ENCODE measurements around the gene TNS3. TPM values are rescaled to one million over a fixed set of nuclear protein-coding genes. Genes with fewer than 3 reads are reported as not detected.

Gene TNS3
- total and polyA plus RNA-seq, 2 of the 13 experiments (the other 11 are each of a cell fraction or from before 2014, with no cell fraction given): 52.9 to 55.7 TPM

DNA sequence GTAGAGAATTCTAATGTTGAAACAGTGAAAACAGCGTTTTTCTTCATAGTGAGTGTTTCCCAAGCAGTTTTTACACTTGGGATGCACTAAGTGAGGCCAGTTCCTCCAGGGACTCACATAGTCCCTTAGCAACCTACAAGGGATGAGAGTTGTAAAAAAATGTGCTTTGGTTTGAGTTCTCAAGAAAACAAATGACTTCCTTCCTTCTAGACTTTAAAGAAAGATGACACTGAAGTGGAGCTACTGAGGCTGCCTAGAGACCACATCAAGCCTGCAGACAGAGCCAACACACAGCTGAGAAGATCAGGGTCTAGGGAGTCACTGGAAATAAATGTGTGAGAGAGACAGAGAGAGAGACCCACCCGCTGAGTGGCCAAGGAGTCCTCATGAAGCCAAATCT is 264.4 kb downstream of the TNS3 start:
- no TSS peak for BruUV-seq (replicated peaks)
- FAIRE-seq: no peak
- TF ChIP-seq ZNF780A (CRISPR knock-in tag; IDR thresholded peaks at IDR 0.05): no peak
- TF ChIP-seq ZNF878 (CRISPR knock-in tag; IDR thresholded peaks at IDR 0.05): no peak
- TF ChIP-seq, protein P1, sequence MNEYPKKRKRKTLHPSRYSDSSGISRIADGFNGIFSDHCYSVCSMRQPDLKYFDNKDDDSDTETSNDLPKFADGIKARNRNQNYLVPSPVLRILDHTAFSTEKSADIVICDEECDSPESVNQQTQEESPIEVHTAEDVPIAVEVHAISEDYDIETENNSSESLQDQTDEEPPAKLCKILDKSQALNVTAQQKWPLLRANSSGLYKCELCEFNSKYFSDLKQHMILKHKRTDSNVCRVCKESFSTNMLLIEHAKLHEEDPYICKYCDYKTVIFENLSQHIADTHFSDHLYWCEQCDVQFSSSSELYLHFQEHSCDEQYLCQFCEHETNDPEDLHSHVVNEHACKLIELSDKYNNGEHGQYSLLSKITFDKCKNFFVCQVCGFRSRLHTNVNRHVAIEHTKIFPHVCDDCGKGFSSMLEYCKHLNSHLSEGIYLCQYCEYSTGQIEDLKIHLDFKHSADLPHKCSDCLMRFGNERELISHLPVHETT (CRISPR knock-in tag; conservative IDR thresholded peaks at IDR 0.05): no peak
- TF ChIP-seq, protein P2, sequence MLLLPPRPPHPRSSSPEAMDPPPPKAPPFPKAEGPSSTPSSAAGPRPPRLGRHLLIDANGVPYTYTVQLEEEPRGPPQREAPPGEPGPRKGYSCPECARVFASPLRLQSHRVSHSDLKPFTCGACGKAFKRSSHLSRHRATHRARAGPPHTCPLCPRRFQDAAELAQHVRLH (CRISPR knock-in tag; IDR thresholded peaks at IDR 0.05; ENCODE audit: borderline replicate concordance, low read depth): no peak
- no peak for TF ChIP-seq SP1 (IDR thresholded peaks at IDR 0.05)
- TF ChIP-seq SP1 (CRISPR knock-in tag; IDR thresholded peaks at IDR 0.05): no peak
- TF ChIP-seq XRCC5 (optimal IDR thresholded peaks at IDR 0.05; ENCODE audit: low read length): no peak
- no peak for TF ChIP-seq ZNF362 (CRISPR knock-in tag; IDR thresholded peaks at IDR 0.05; ENCODE audit: borderline replicate concordance)
- no peak for TF ChIP-seq PRDM10 (CRISPR knock-in tag; IDR thresholded peaks at IDR 0.05; ENCODE audit: low read depth)
- TF ChIP-seq ZNF841 (CRISPR knock-in tag; IDR thresholded peaks at IDR 0.05; ENCODE audit: borderline replicate concordance): no peak
- TF ChIP-seq FOXM1 (CRISPR knock-in tag; IDR thresholded peaks at IDR 0.05): no peak
- no peak for TF ChIP-seq FOXC1 (CRISPR knock-in tag; IDR thresholded peaks at IDR 0.05; ENCODE audit: borderline replicate concordance)
- no peak for TF ChIP-seq EHMT2 (IDR thresholded peaks at IDR 0.05; ENCODE audit: borderline replicate concordance, low read depth, low read length)
- TF ChIP-seq KDM2A (CRISPR knock-in tag; IDR thresholded peaks at IDR 0.05; ENCODE audit: borderline replicate concordance, low read depth): no peak
- TF ChIP-seq PITX1 (CRISPR knock-in tag; IDR thresholded peaks at IDR 0.05): no peak
- TF ChIP-seq ZBTB3 (CRISPR knock-in tag; IDR thresholded peaks at IDR 0.05; ENCODE audit: borderline replicate concordance, low read depth): no peak
- no peak for TF ChIP-seq THRA (CRISPR knock-in tag; IDR thresholded peaks at IDR 0.05; ENCODE audit: borderline replicate concordance)
- TF ChIP-seq ZNF317 (CRISPR knock-in tag; IDR thresholded peaks at IDR 0.05): no peak
- TF ChIP-seq ATF1 (CRISPR knock-in tag; IDR thresholded peaks at IDR 0.05): no peak

More for the DNA sequence above, 264.4 kb downstream of the TNS3 start:
- Histone ChIP-seq H3K4me1 (ENCODE audit: insufficient read depth, low read length) (no peaks in the 10 kb centered on the region), H3K9me3 (ENCODE audit: low read length) (no peaks in the 10 kb centered on the region), H4K20me1 (ENCODE audit: insufficient read depth, low read length) (peaks cover 6% of the 10 kb centered on the region; the same call in 1 of the 2 replicates), H3K4me2 (ENCODE audit: low read depth, low read length) (no peak overlapping the region), H3K79me2 (ENCODE audit: insufficient read depth, low read length) (no peaks in the 10 kb centered on the region), H3K4me3 (replicated peaks in 1 of 3; ENCODE audit: insufficient read depth in 1 of 3, low read depth in 2 of 3, low read length in 3 of 3) (no peak overlapping the region), H3K9ac (ENCODE audit: insufficient read depth, low read depth, low read length) (no peak overlapping the region), H2AFZ (ENCODE audit: low read length) (no peak overlapping the region), H3K36me3 (replicated peaks in 1 of 2; ENCODE audit: control insufficient read depth in 1 of 2, insufficient read depth in 2 of 2, low read length in 2 of 2) (peaks cover 34 to 84% of the 10 kb centered on the region in 2 experiments), H3K27ac (ENCODE audit: extremely low read length, insufficient read depth, low read length) (no peak overlapping the region), H3K27me3 (ENCODE audit: control insufficient read depth in 1 of 2, insufficient read depth in 2 of 2, low read length in 2 of 2) (no peaks in the 10 kb centered on the region)
- 98% methylated on average over 2 of the region's 2 CpGs for WGBS (ENCODE audit: low lambda C conversion rate)
- DNase-seq (ENCODE audit: low spot score) (no peak), ATAC-seq (no peak)
- ChIA-PET POLR2A (no interaction called here), CTCF (ENCODE audit: low intra/inter-chr PET ratio, low total read pairs) (no interaction called here)
- intact Hi-C loops (cut with micrococcal nuclease; ENCODE audit: unreplicated experiment): no loop called here
- in situ Hi-C loops (cut with HindIII; ENCODE audit: extremely low pct_ligation_motif_present, low pct_unique_long_range_greater_than_20kb): no loop called here

Measured in HepG2 (cell line).